Kidney epithelial cell (primary cell): ENCODE results near the gene RAB25. TPM values are rescaled to one million over a fixed set of nuclear protein-coding genes. Genes with fewer than 3 reads are reported as not detected.
A peak's percentile ranks its signal among the peaks of the same experiment; 100 is the strongest.

Experiments
- DNase-seq: peaks from one replicate; pipeline ENCODE4 v3.0.0-alpha.2; 2010; ENCODE audit warnings: low read depth
- H3K27me3 ChIP-seq: 2 replicates; pipeline ENCODE4 v1.6.0; 2011; ENCODE audit warnings: low read length; ENCODE audit not compliant: control insufficient read depth, insufficient read depth
- H3K36me3 ChIP-seq: 2 replicates; pipeline ENCODE4 v1.5.1; 2011; ENCODE audit warnings: low read length; ENCODE audit not compliant: control insufficient read depth, insufficient read depth
- H3K4me3 ChIP-seq: 2 replicates; pipeline ENCODE4 v1.5.1; 2011; ENCODE audit warnings: low read depth, mild to moderate bottlenecking, control low read depth, low read length
- CTCF ChIP-seq: IDR thresholded peaks from 2 replicates; pipeline ENCODE4 v1.5.1; 2011; ENCODE audit warnings: mild to moderate bottlenecking, moderate library complexity, low read length, control low read depth, inconsistent platforms; ENCODE audit not compliant: insufficient read depth, poor library complexity, severe bottlenecking
- total RNA-seq: library from RNA; depleted of rRNA; stranded (reverse); fragments of >200 nt; gene quantifications from 2 replicates; pipeline ENCODE4 v1.2.3, GENCODE V29; 2015

The RAB25 gene
- total RNA-seq, result 30.4 and 46.0 TPM in 2 replicates

GRCh38 chr1:156060937-156061636 is at the start of gene RAB25:
Gene RAB25, plus strand, starts transcription at chr1:156061160. Its CDS starts 241 bp downstream, at chr1:156061401.
- no peak for TF ChIP-seq CTCF
- Histone ChIP-seq H3K36me3 (no peaks in the 10 kb centered on the region), H3K4me3 (peak within 1 kb of the TSS; percentile 6), H3K27me3 (no peaks in the 10 kb centered on the region)
- no peak for DNase-seq

- H3K4me3 ChIP-seq, result no peak overlapping the region
- H3K27me3 ChIP-seq, result no peaks in the 10 kb centered on the region
- no peak for DNase-seq
- no peak for TF ChIP-seq CTCF
- H3K36me3 ChIP-seq, result peaks cover 6% of the 10 kb centered on the region
These were observed 48.7 kb upstream of the RAB25 start for GRCh38 chr1:156012051-156012817.

GRCh38 chr1:156014829-156015228 is 46.1 kb upstream of the RAB25 start:
- no peak for DNase-seq
- TF ChIP-seq CTCF, result no peak
- no peak overlapping the region for H3K4me3 ChIP-seq
- no peaks in the 10 kb centered on the region for H3K27me3 ChIP-seq
- H3K36me3 ChIP-seq, result peaks cover 4% of the 10 kb centered on the region

- peaks cover 2% of the 10 kb centered on the region for H3K36me3 ChIP-seq
- no peak for TF ChIP-seq CTCF
- no peak for DNase-seq
- no peaks in the 10 kb centered on the region for H3K27me3 ChIP-seq
- H3K4me3 ChIP-seq, result peak overlapping the region; percentile 87
These were observed 41.0 kb upstream of the RAB25 start for GRCh38 chr1:156019946-156020292.

GRCh38 chr1:156020293-156021092 is 40.5 kb upstream of the RAB25 start, which contains the start of gene SSR2:
Gene SSR2, minus strand, starts transcription at chr1:156020951. Its CDS starts 784 bp downstream, at chr1:156020167.
- peak within 1 kb of the TSS; percentile 87 for H3K4me3 ChIP-seq
- no peaks in the 10 kb centered on the region for H3K27me3 ChIP-seq
- TF ChIP-seq CTCF, result no peak
- H3K36me3 ChIP-seq, result peaks cover 2% of the 10 kb centered on the region
- peak; percentile 80 for DNase-seq
